Cardiac fibroblast (primary cell): ENCODE results near the gene CD72.

Experiments
- DNase-seq, 2 donors: peaks; one replicate each; pipeline versions ENCODE4 v3.0.0 to v3.0.0-alpha.2; 2010; ENCODE audit warnings: low read depth in 2 of 2
- H3K4me3 ChIP-seq, 2 donors: replicated peaks in 1 of 2; 1 replicate in 1 of 2; 2 replicates in 1 of 2; pipeline ENCODE4 v1.5.1; 2011; ENCODE audit warnings: low read depth in 2 of 2, low read length in 2 of 2, mild to moderate bottlenecking in 2 of 2, moderate library complexity in 1 of 2
- TF ChIP-seq, protein P1 (sequence below): IDR thresholded peaks from one replicate; pipeline ENCODE4 v1.5.1; 2011; ENCODE audit warnings: low read depth, mild to moderate bottlenecking, low read length, inconsistent platforms

Gene CD72

DNA sequence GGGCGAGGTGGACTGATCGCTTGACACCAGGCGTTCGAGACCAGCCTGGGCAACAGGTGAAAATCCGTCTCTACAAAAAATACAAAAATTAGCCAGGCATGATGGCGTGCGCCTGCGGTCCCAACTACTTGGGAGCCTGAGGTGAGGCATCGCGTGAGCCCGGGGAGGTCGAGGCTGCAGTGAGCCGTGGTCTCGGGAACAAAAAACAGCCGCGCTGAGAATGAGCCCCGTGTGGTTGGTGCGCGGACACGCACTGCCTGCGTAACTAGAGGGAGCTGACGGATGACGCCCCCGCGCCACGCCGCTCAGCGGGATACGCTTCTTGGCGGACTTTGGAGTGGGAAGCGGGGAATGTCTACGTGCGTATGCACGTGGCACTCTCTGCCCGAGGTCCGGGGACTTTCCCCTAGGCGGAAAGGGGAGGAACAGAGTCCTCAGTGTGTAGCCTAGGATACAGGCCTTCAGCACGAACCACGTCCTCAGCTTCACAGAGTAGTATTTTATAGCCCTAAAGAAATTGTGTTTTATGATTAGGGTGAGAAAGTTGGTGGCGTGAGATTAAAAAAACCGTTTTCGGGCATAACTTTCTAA is 39.4 kb upstream of the CD72 start, which contains the start of gene RMRP:
Gene RMRP (minus strand): TSS at position 474 of the 591 bp plus-strand sequence.
- peak; percentile 100 for DNase-seq
- H3K4me3 ChIP-seq = peak within 1 kb of the TSS; percentile 92 to 97
- TF ChIP-seq, protein P1, sequence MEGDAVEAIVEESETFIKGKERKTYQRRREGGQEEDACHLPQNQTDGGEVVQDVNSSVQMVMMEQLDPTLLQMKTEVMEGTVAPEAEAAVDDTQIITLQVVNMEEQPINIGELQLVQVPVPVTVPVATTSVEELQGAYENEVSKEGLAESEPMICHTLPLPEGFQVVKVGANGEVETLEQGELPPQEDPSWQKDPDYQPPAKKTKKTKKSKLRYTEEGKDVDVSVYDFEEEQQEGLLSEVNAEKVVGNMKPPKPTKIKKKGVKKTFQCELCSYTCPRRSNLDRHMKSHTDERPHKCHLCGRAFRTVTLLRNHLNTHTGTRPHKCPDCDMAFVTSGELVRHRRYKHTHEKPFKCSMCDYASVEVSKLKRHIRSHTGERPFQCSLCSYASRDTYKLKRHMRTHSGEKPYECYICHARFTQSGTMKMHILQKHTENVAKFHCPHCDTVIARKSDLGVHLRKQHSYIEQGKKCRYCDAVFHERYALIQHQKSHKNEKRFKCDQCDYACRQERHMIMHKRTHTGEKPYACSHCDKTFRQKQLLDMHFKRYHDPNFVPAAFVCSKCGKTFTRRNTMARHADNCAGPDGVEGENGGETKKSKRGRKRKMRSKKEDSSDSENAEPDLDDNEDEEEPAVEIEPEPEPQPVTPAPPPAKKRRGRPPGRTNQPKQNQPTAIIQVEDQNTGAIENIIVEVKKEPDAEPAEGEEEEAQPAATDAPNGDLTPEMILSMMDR = peak; percentile 33

DNA sequence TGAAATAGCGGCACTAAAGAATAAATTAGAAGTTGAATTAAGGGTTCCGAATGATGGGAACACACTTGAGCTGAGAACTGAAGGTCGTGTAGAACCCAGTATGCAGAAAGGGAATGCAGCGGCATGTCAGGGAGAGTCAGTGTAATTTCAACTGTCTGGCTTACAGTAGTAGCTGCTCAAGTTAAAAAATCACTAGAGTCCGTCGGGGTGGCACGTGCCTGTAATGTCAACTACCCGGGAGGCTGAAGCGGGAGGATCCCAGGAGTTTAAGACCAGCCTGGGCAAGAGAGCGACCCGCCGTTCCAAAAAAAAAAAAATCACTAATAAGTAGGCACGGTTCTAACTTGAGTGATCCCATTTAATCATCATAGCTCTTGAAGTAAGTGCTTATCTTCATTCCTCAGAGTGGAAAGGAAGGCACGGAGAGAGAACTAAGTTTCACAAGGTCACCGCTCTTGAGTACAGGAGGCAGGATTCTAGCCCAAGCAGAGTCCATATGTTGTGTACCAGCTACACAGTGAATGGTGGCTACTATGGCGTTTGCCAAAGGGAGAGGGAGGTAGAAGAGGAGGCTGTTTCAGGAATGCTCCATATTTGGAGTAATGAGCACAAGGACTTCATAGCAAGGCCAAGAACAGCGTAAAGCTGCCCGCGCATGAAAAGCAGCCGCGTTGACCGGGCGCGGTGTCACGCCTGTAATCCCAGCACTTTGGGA is 38.8 kb upstream of the CD72 start:
- TF ChIP-seq, protein P1 = no peak
- peak in 1 of 2 donors; percentile 65 for DNase-seq
- peak overlapping the region; percentile 30 to 35 for H3K4me3 ChIP-seq

DNA sequence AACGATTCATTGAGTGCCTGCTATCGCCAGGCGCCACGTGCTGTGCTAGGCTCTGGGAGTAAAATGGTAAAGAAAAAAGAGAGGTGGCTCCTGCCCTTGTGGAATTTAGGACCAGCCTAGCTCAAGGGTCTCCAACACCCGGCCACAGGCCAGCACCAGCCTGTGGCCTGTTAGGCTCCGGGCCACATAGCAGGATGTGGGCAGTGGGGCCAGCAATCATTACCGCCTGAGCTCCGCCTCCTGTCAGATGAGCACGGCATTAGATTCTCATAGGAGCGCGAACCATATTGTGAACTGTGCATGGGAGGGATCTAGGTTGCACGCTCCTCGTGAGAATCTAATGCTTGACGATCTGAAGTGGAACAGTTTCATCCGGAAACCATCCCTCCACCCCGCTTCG is 38.1 kb upstream of the CD72 start:
- H3K4me3 ChIP-seq = no peak overlapping the region
- TF ChIP-seq, protein P1 = no peak
- DNase-seq = no peak

DNA sequence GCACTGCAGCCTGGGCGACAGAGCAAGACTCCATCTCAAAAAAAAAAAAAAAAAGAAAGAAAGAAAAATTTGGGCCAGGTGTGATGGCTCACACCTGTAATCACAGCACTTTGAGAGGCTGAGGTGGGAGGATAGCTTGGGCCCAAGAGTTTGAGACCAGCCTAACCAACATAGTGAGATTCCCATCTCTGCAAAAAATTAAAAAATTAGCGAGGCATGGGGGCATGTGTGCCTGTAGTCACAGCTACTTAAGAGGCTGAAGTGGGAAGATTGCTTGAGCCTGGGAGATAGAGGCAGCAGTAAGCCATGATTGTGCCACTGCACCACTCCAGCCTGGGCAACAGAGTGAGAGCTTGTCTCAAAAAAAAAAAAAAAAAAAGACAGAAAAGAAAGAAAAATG is 35.4 kb upstream of the CD72 start:
- TF ChIP-seq, protein P1 = no peak
- no peak for DNase-seq
- no peak overlapping the region for H3K4me3 ChIP-seq

DNA sequence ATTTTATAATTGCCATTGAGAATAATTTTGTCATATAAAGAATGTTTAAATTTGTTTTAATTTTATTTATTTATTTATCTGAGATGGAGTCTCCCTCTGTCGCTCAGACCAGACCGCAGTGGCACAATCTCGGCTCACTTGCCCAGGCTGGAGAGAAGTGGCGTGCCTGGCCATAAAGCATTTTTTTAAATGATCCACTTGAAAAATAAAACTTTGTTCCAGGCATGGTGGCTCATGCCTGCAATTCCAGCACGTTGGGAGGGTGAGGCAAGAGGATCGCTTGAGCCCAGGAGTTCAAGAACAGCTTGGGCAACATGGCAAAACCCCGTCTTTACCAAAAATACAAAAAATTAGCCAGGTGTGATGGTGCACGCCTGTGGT is 34.6 kb upstream of the CD72 start:
- H3K4me3 ChIP-seq = no peak overlapping the region
- no peak for DNase-seq
- TF ChIP-seq, protein P1 = no peak

DNA sequence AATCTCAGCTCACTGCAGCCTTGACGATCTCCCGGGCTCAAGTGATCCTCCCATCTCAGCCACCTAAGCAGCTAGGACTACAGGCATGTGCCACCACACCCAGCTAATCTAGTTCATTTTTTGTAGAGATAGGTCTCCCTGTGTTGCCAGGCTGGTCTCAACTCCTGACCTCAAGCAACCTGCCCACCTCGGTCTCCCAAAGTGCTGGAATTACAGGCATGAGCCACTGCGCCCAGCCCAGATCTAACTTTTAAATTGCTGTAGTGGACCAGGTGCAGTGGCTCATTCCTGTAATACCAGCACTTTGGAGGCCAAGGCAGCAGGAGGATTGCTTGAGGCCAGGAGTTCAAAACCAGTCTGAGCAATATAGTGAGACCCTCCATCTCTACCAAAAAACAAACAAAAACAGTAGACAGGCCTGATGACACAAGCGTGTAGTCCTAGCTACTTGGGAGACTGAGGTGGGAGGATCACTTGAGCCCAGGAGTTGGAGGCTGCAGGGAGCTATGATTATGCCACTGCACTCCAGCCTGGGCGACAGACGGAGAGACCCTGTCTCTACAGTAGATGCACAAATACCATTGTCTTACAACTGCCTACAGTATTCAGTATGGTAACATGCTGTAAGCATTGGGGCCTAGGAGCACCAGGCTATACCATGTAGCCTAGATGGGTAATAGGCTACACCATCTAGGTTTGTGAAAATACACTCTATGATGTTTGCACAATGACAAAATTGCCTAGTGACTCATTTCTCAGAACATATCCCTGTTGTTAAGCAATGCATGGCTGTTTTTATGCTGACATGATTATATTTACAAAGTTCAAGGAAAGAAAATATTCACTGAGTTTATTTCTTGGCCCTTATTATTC is 34.0 kb upstream of the CD72 start:
- TF ChIP-seq, protein P1 = no peak
- H3K4me3 ChIP-seq = no peak overlapping the region
- peak; percentile 67 to 87 for DNase-seq
